ENCODE results near the gene C11orf42.

The C11orf42 gene

DNA sequence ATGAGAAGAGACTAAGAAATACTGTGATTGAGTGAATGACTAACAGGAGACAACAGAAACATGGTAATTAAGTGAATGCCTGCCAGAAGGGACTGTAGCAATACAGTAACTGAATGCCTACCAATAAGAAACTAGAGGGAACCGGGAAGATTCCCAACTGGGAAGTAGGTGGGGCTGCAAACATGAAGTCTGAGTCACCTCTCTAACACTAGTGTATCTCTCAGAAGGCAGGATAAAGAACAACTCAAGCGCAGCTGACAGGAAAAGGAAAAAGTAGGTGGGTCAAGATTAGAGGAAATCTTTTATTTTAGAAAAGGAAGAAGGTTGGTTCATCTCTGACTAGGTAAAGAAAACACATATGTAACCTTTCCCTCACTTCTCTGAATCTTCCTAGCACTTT lies 14.0 kb downstream of the C11orf42 start:
- no peak for DNase-seq
- Histone ChIP-seq H3K9me3 (ENCODE audit: insufficient read depth, low read length, severe bottlenecking) (no peaks in the 10 kb centered on the region), H3K36me3 (ENCODE audit: insufficient read depth, low read length) (peaks cover 89% of the 10 kb centered on the region), H3K4me2 (ENCODE audit: insufficient read depth, low read length) (no peak overlapping the region), H4K20me1 (ENCODE audit: insufficient read depth, low read length) (peaks cover 8% of the 10 kb centered on the region; the same call in 1 of the 2 replicates), H3K27me3 (ENCODE audit: insufficient read depth, low read length, poor library complexity) (no peaks in the 10 kb centered on the region), H3K4me1 (ENCODE audit: insufficient read depth, low read length) (no peaks in the 10 kb centered on the region), H3K79me2 (ENCODE audit: insufficient read depth, low read length) (no peaks in the 10 kb centered on the region), H3K4me3 (ENCODE audit: low read depth in 1 of 2, low read length in 2 of 2) (no peak overlapping the region), H3K9ac (ENCODE audit: low read depth, low read length) (no peak overlapping the region), H2AFZ (ENCODE audit: low read depth, low read length) (no peak overlapping the region), H3K27ac (ENCODE audit: low read length) (no peak overlapping the region)
- no peak for ATAC-seq (ENCODE audit: insufficient read depth, low read depth)
- no peak for TF ChIP-seq EZH2 (IDR thresholded peaks at IDR 0.05; ENCODE audit: borderline replicate concordance, low read depth, low read length, severe bottlenecking)
- TF ChIP-seq, protein P1, sequence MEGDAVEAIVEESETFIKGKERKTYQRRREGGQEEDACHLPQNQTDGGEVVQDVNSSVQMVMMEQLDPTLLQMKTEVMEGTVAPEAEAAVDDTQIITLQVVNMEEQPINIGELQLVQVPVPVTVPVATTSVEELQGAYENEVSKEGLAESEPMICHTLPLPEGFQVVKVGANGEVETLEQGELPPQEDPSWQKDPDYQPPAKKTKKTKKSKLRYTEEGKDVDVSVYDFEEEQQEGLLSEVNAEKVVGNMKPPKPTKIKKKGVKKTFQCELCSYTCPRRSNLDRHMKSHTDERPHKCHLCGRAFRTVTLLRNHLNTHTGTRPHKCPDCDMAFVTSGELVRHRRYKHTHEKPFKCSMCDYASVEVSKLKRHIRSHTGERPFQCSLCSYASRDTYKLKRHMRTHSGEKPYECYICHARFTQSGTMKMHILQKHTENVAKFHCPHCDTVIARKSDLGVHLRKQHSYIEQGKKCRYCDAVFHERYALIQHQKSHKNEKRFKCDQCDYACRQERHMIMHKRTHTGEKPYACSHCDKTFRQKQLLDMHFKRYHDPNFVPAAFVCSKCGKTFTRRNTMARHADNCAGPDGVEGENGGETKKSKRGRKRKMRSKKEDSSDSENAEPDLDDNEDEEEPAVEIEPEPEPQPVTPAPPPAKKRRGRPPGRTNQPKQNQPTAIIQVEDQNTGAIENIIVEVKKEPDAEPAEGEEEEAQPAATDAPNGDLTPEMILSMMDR (IDR thresholded peaks at IDR 0.05; ENCODE audit: borderline replicate concordance, extremely low read depth, low read length, poor library complexity, severe bottlenecking) = no peak

DNA sequence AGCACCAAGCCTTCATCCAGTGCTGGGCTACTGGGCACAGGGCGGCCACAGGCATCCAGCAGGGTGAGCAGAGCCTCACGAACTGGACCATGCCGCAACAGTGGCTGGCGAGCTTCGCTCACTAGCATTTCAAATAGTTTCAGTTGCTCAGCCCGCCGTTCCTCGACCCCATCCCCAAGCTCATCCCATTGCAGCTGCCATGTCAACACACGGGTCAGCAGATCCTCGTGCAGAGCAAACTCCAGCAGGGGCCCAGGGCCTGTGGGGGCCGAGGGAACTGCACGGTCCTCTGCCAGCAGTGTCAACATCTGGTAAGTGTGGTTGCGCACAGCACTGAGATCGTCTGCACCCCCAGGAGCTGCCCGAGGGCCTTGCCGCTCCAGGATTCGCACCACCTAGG lies 18.5 kb downstream of the C11orf42 start:
- H3K9ac ChIP-seq (ENCODE audit: low read depth, low read length) = no peak overlapping the region
- H3K79me2 ChIP-seq (ENCODE audit: insufficient read depth, low read length) = peaks cover 17% of the 10 kb centered on the region
- no peaks in the 10 kb centered on the region for H3K27me3 ChIP-seq (ENCODE audit: insufficient read depth, low read length, poor library complexity)
- TF ChIP-seq, protein P1 (IDR thresholded peaks at IDR 0.05; ENCODE audit: borderline replicate concordance, extremely low read depth, low read length, poor library complexity, severe bottlenecking) = no peak
- no peak for TF ChIP-seq EZH2 (IDR thresholded peaks at IDR 0.05; ENCODE audit: borderline replicate concordance, low read depth, low read length, severe bottlenecking)
- H2AFZ ChIP-seq (ENCODE audit: low read depth, low read length) = no peak overlapping the region
- H3K4me1 ChIP-seq (ENCODE audit: insufficient read depth, low read length) = no peaks in the 10 kb centered on the region
- H3K4me2 ChIP-seq (ENCODE audit: insufficient read depth, low read length) = no peak overlapping the region
- peaks cover 27% of the 10 kb centered on the region; the same call in 1 of the 2 replicates for H4K20me1 ChIP-seq (ENCODE audit: insufficient read depth, low read length)
- H3K4me3 ChIP-seq (ENCODE audit: low read depth in 1 of 2, low read length in 2 of 2) = no peak overlapping the region
- H3K27ac ChIP-seq (ENCODE audit: low read length) = no peak overlapping the region
- no peaks in the 10 kb centered on the region for H3K9me3 ChIP-seq (ENCODE audit: insufficient read depth, low read length, severe bottlenecking)
- DNase-seq (no peak), ATAC-seq (ENCODE audit: insufficient read depth, low read depth) (no peak)
- peaks cover 53% of the 10 kb centered on the region for H3K36me3 ChIP-seq (ENCODE audit: insufficient read depth, low read length)

DNA sequence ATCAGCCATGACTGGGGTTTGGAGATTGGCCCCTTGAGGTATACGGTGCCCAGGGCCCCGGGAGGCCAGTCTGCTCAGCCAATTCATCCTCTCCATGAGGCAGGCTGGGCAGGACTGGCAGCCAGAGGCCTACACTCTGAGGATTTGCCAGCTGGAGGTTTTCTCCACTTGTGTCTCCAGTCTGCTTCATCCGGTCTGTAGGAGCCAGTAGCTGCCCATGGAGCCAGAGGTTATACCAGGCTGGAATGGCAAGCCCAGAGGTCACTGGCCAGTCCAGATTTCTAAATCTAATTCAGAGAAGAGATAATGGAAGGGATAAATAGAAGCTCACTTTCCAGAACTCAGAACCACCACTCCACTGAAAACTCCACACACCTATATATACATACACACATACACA lies 19.1 kb downstream of the C11orf42 start:
- TF ChIP-seq, protein P1 (IDR thresholded peaks at IDR 0.05; ENCODE audit: borderline replicate concordance, extremely low read depth, low read length, poor library complexity, severe bottlenecking) = no peak
- TF ChIP-seq EZH2 (IDR thresholded peaks at IDR 0.05; ENCODE audit: borderline replicate concordance, low read depth, low read length, severe bottlenecking) = no peak

DNA sequence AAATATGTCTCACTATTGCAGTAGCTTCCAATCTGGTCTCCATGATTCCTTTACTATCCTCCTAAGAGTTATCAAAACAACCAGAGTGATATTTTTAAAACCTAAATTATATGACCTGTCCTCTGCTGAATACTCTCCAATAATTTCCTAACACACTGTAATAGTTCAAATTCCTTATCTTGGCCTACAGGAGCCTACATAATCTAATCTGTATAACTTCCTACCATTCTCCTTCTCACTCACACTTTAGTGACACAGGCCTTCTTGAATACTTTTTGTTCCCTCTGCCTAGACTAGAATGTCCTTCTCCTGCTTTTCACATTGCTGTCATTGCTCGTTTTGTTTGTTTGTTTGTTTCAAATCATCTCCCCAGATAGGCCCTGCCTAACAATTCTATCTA lies 19.7 kb downstream of the C11orf42 start:
- Histone ChIP-seq H3K27me3 (ENCODE audit: insufficient read depth, low read length, poor library complexity) (no peaks in the 10 kb centered on the region), H3K36me3 (ENCODE audit: insufficient read depth, low read length) (peaks cover 41% of the 10 kb centered on the region), H2AFZ (ENCODE audit: low read depth, low read length) (no peak overlapping the region), H4K20me1 (ENCODE audit: insufficient read depth, low read length) (peaks cover 34% of the 10 kb centered on the region; the same call in 1 of the 2 replicates), H3K4me1 (ENCODE audit: insufficient read depth, low read length) (no peaks in the 10 kb centered on the region), H3K4me2 (ENCODE audit: insufficient read depth, low read length) (no peak overlapping the region), H3K9me3 (ENCODE audit: insufficient read depth, low read length, severe bottlenecking) (no peaks in the 10 kb centered on the region), H3K4me3 (ENCODE audit: low read depth in 1 of 2, low read length in 2 of 2) (no peak overlapping the region), H3K9ac (ENCODE audit: low read depth, low read length) (no peak overlapping the region), H3K27ac (ENCODE audit: low read length) (no peak overlapping the region), H3K79me2 (ENCODE audit: insufficient read depth, low read length) (peaks cover 29% of the 10 kb centered on the region)
- no peak for ATAC-seq (ENCODE audit: insufficient read depth, low read depth)
- no peak for DNase-seq
- no peak for TF ChIP-seq EZH2 (IDR thresholded peaks at IDR 0.05; ENCODE audit: borderline replicate concordance, low read depth, low read length, severe bottlenecking)
- TF ChIP-seq, protein P1 (IDR thresholded peaks at IDR 0.05; ENCODE audit: borderline replicate concordance, extremely low read depth, low read length, poor library complexity, severe bottlenecking) = no peak

More for the DNA sequence above, 19.1 kb downstream of the C11orf42 start:
- H2AFZ ChIP-seq (ENCODE audit: low read depth, low read length) = no peak overlapping the region
- peaks cover 23% of the 10 kb centered on the region for H3K79me2 ChIP-seq (ENCODE audit: insufficient read depth, low read length)
- H3K9ac ChIP-seq (ENCODE audit: low read depth, low read length) = no peak overlapping the region
- peaks cover 47% of the 10 kb centered on the region for H3K36me3 ChIP-seq (ENCODE audit: insufficient read depth, low read length)
- DNase-seq (no peak), ATAC-seq (ENCODE audit: insufficient read depth, low read depth) (no peak)
- H3K27me3 ChIP-seq (ENCODE audit: insufficient read depth, low read length, poor library complexity) = no peaks in the 10 kb centered on the region
- no peak overlapping the region for H3K4me3 ChIP-seq (ENCODE audit: low read depth in 1 of 2, low read length in 2 of 2)
- no peak overlapping the region for H3K27ac ChIP-seq (ENCODE audit: low read length)
- no peaks in the 10 kb centered on the region for H3K4me1 ChIP-seq (ENCODE audit: insufficient read depth, low read length)
- H3K4me2 ChIP-seq (ENCODE audit: insufficient read depth, low read length) = no peak overlapping the region
- H3K9me3 ChIP-seq (ENCODE audit: insufficient read depth, low read length, severe bottlenecking) = no peaks in the 10 kb centered on the region
- peaks cover 30% of the 10 kb centered on the region; the same call in 1 of the 2 replicates for H4K20me1 ChIP-seq (ENCODE audit: insufficient read depth, low read length)

Data from DND-41 (cell line).